Endodermal cell (in vitro differentiated cells): Measurements from ENCODE around the gene DOCK9. TPM values are rescaled to one million over a fixed set of nuclear protein-coding genes. Genes with fewer than 3 reads are reported as not detected.

Experiments used
- DNase-seq: peaks from one replicate; pipeline ENCODE4 v3.0.0-alpha.2; 2017
- H3K27ac ChIP-seq: 2 replicates; pipeline ENCODE4 v1.5.1; 2013; ENCODE audit warnings: mild to moderate bottlenecking, low read depth, low read length, moderate library complexity
- H3K27me3 ChIP-seq: 2 replicates; pipeline ENCODE4 v1.6.1; 2013; ENCODE audit warnings: mild to moderate bottlenecking, low read length, moderate library complexity; ENCODE audit not compliant: insufficient read depth, control insufficient read depth, poor library complexity, severe bottlenecking
- H3K36me3 ChIP-seq: 2 replicates; pipeline ENCODE4 v1.7.0; 2013; ENCODE audit warnings: mild to moderate bottlenecking, low read length, moderate library complexity; ENCODE audit not compliant: control insufficient read depth, insufficient read depth
- H3K4me1 ChIP-seq: one replicate; pipeline ENCODE4 v1.7.0; 2013; ENCODE audit warnings: low read length; ENCODE audit not compliant: control insufficient read depth, insufficient read depth
- H3K4me3 ChIP-seq: 2 replicates; pipeline ENCODE4 v1.5.1; 2013; ENCODE audit warnings: mild to moderate bottlenecking, low read length, moderate library complexity
- H3K9ac ChIP-seq: 2 replicates; pipeline ENCODE4 v1.6.1; 2013; ENCODE audit warnings: mild to moderate bottlenecking, low read length, moderate library complexity; ENCODE audit not compliant: poor library complexity, severe bottlenecking; ENCODE audit errors: extremely low read depth
- H3K9me3 ChIP-seq: 2 replicates; pipeline ENCODE4 v1.6.1; 2013; ENCODE audit warnings: mild to moderate bottlenecking, low read length, moderate library complexity; ENCODE audit not compliant: control insufficient read depth
- H3K27ac Mint-ChIP-seq: 2 replicates; pipeline ENCODE4 v1.8.0; 2020; ENCODE audit warnings: mixed read lengths
- H3K27me3 Mint-ChIP-seq: 2 replicates; pipeline ENCODE4 v1.8.0; 2021; ENCODE audit warnings: mild to moderate bottlenecking, mixed read lengths; ENCODE audit not compliant: insufficient read depth
- H3K36me3 Mint-ChIP-seq: 2 replicates; pipeline ENCODE4 v1.8.0; 2020; ENCODE audit warnings: low read depth, mixed read lengths
- H3K4me1 Mint-ChIP-seq: 2 replicates; pipeline ENCODE4 v1.8.0; 2020; ENCODE audit warnings: mixed read lengths
- H3K4me3 Mint-ChIP-seq: 2 replicates; pipeline ENCODE4 v1.8.0; 2020; ENCODE audit warnings: mild to moderate bottlenecking, moderate library complexity, mixed read lengths
- H3K9me3 Mint-ChIP-seq: 2 replicates; pipeline ENCODE4 v1.8.0; 2020; ENCODE audit warnings: mild to moderate bottlenecking, mixed read lengths
- CTCF ChIP-seq: fragments of 200-600 bp; sonication (generic); conservative IDR thresholded peaks from 2 replicates; pipeline ENCODE4 v1.5.0; 2021; ENCODE audit warnings: antibody characterized with exemption, mild to moderate bottlenecking
- WGBS, 2 experiments: methylation state at CpG; one replicate each; pipeline versions ENCODE4 v1.1.5 to v1.1.7; 2013; ENCODE audit warnings: missing lambda C conversion rate in 2 of 2, mixed read lengths in 1 of 2; ENCODE audit not compliant: insufficient coverage in 1 of 2, insufficient read length in 1 of 2; 5-methylcytosine and 5-hydroxymethylcytosine counted together
- total RNA-seq, 2 donors: library from RNA; stranded (reverse); fragmentation: NEBNext Ultra II Directional in 1 of 2; extraction: Animal tissue kit (Norgen Biotek cat#: 25700) in 1 of 2; gene quantifications; 2 replicates in 1 of 2; 3 replicates in 1 of 2; pipeline ENCODE4 v1.2.1, GENCODE V29; 2021

The DOCK9 gene
- total RNA-seq, 2 donors from 2014 or later, result 15.6 to 22.5 TPM

- Mint-ChIP-seq H3K4me3 (no peak overlapping the region), H3K36me3 (no peaks in the 10 kb centered on the region), H3K4me1 (peaks cover 20% of the 10 kb centered on the region), H3K27me3 (no peaks in the 10 kb centered on the region), H3K9me3 (no peaks in the 10 kb centered on the region), H3K27ac (no peak overlapping the region)
- Histone ChIP-seq H3K27me3 (no peaks in the 10 kb centered on the region), H3K4me1 (peaks cover 3% of the 10 kb centered on the region), H3K36me3 (no peaks in the 10 kb centered on the region), H3K9me3 (no peaks in the 10 kb centered on the region), H3K9ac (no peak overlapping the region), H3K27ac (no peak overlapping the region), H3K4me3 (no peak overlapping the region)
- WGBS, 2 experiments, result 95 to 96% methylated on average over 4 to 5 of the region's 5 CpGs
- no peak for TF ChIP-seq CTCF
- DNase-seq, result no peak
These were observed 56.8 kb downstream of the DOCK9 start for GRCh38 chr13:98921015-98921580.

GRCh38 chr13:98919566-98919965 is 58.3 kb downstream of the DOCK9 start:
- no peak for TF ChIP-seq CTCF
- no peak overlapping the region for H3K9ac ChIP-seq
- no peaks in the 10 kb centered on the region for H3K36me3 ChIP-seq
- H3K27ac Mint-ChIP-seq, result no peak overlapping the region
- DNase-seq, result peak; percentile 52
- H3K27ac ChIP-seq, result no peak overlapping the region
- 57 to 82% methylated on average over 2 of the region's 2 CpGs for WGBS, 2 experiments
- H3K27me3 ChIP-seq, result no peaks in the 10 kb centered on the region
- no peak overlapping the region for H3K4me3 ChIP-seq
- no peak overlapping the region for H3K4me3 Mint-ChIP-seq
- H3K4me1 ChIP-seq, result peaks cover 3% of the 10 kb centered on the region
- no peaks in the 10 kb centered on the region for H3K27me3 Mint-ChIP-seq
- H3K9me3 ChIP-seq, result no peaks in the 10 kb centered on the region
- no peaks in the 10 kb centered on the region for H3K9me3 Mint-ChIP-seq
- no peaks in the 10 kb centered on the region for H3K36me3 Mint-ChIP-seq
- peaks cover 19% of the 10 kb centered on the region for H3K4me1 Mint-ChIP-seq

DNA sequence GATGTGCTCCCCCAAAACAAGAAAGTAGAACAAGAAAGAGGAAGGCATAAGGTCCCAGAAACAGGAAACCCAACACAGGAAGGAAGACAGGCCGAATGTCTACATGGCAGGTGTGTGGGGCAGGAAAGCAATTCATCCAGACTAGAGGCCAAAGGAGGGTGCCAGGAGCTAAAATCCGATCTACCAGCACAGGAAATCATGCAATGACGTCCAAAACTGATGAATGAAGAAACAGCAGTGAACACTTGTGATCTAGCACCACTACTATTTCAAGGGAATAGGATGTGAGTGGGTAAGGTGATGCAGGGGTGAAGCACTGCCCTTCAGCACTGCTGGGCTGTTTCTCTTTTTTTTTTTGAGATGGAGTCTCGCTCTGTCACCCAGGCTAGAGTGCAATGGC is 59.1 kb downstream of the DOCK9 start:
- Histone ChIP-seq H3K36me3 (no peaks in the 10 kb centered on the region), H3K9ac (no peak overlapping the region), H3K27me3 (no peaks in the 10 kb centered on the region), H3K4me1 (no peaks in the 10 kb centered on the region), H3K9me3 (no peaks in the 10 kb centered on the region), H3K4me3 (no peak overlapping the region), H3K27ac (no peak overlapping the region)
- DNase-seq, result no peak
- no peaks in the 10 kb centered on the region for H3K9me3 Mint-ChIP-seq
- H3K4me3 Mint-ChIP-seq, result no peak overlapping the region
- no peaks in the 10 kb centered on the region for H3K36me3 Mint-ChIP-seq
- TF ChIP-seq CTCF, result no peak
- peaks cover 14% of the 10 kb centered on the region for H3K4me1 Mint-ChIP-seq
- no peak overlapping the region for H3K27ac Mint-ChIP-seq
- 92 to 94% methylated on average over 3 to 4 of the region's 4 CpGs for WGBS, 2 experiments
- H3K27me3 Mint-ChIP-seq, result no peaks in the 10 kb centered on the region
